NCI-H82 treated with DMSO at 0.1 percent for 48 hours (cell line): Measurements from ENCODE around the gene DPF3.

Experiments
- DNase-seq: peaks from one replicate; lab custom pipeline; 2025; ENCODE audit not compliant: unreplicated experiment; lab: John Stamatoyannopoulos, UW

The DPF3 gene

DNA sequence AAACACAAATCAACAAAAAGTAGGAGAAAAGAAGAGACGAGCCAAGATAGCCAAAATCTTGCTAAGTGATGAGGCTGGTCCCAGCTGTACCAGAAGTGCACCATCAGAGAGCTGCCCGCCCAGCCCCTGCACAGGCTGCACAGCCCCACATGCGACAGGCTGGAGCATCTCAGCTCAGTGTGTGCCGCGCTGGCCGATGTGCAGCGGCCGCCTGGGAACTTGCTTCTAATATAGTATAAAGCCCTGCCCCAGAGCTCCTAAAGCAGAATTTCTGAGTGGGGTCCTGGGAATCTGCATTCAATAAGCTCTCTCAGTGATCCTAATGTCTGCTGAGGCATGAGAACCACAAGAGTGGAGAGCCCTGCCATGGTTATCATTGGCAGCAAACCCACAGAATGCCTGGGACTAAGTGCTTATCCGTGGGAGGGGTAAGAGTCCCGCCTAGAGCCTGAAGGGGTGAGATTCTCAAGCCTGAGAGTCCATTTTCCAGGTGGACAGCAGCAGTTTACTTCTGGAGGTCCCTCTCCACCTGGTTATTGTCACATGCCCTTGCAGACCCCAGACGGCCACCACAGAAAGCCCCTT is 171.6 kb downstream of the DPF3 start:
- no peak for DNase-seq

DNA sequence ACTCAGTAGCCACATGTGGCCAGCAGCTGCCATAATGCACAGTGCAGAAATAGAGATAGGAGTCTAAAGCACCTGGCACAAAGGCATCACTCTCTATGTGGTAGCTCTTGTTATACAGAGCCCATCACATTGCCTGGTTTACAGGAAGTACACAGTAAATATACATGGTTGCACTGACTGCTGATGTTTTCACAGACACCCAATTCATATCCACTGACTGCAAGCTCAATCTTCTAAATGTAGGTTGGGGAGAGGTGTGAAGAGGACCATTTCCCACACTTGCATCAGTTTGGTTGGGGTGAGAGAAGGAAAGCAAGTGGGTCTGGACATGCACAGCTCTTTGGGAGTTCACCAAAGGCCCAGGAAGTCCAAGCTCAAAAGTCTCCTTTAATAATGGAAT is 172.8 kb downstream of the DPF3 start:
- DNase-seq: no peak

DNA sequence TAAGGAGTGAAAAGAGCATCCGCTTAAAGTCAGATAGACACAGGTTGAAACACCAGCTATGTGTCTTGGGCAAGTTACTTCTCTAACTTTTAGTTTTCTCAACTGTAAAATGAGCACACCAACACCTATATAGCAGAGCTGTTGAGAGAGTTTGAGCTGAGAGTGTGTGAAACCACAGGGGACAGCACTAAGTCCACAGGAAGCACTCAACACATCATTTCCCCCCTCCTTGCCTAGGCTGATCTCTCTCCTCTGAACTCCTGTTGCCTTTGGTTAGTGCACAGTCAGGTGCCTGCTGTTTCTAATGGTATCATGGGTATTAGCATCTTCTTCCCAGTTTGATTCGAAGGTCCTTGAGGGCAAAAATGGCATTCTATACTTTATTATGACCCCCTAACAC is 176.7 kb downstream of the DPF3 start:
- no peak for DNase-seq

DNA sequence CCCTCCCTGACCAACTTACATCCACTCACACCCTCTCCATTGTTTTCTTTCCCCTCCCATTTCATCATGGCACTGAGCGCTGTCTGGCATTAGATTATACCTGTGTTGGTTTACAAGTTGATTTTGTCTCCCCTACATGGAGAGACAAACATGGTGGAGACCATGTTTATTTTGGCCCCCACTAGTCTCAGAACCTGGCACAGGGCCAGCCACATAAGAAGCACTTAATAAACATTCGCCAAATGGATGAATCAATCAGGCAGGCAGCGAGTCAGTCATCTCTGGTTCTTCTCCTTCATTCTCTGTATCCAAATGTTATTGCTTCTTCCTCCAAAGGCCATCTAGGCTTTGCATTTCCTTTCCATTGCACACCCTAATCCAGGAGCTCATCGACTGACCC is 177.4 kb downstream of the DPF3 start:
- DNase-seq: no peak

DNA sequence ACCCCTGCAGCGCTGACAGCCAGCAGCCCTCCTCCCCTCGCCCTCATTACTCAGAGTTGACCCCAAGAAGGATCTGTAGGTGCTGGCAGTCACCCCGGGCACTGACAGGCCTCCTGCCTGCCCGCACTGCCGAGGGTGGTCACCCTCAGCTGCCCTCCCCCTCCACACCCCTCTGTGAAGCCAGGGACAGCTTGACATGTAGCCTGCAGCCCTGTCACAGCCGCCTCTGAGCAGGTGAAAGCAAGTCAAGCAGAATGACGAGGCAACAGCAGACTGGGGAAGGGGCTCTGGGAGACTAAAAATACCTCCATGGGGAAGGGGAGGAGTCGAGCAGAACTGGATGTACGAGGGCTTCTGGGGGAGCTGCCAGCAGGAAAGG is 178.1 kb downstream of the DPF3 start:
- DNase-seq: no peak

DNA sequence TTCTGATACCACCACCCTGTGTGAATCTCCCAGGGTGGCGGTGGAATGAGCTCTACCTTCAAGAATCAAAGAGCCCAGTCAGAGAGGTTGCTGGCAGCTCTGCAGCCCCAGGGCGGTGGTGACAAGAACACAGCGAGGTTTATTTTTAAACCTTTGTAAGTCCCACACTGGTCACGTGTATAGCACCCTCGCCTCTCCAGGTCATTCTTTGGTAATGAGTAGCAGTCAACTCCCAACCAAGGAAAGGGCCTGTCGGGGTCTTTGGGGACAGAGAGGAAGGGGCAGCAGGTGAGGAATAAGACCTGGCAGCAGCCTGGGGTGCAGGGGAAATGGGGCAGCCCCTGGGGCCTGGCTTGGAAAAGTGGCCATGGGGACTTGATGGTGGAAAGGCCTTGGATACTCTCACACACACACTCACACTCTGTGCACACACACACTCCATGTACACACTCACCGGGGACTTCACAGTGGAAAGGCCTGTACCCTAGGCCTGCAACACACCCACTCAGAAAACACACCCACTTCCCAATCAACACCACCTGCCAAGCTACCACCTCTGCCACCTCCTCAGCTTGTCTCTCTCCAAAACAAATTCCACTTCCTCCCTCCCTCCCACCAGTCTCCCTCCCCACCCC is 178.6 kb downstream of the DPF3 start:
- DNase-seq: no peak

DNA sequence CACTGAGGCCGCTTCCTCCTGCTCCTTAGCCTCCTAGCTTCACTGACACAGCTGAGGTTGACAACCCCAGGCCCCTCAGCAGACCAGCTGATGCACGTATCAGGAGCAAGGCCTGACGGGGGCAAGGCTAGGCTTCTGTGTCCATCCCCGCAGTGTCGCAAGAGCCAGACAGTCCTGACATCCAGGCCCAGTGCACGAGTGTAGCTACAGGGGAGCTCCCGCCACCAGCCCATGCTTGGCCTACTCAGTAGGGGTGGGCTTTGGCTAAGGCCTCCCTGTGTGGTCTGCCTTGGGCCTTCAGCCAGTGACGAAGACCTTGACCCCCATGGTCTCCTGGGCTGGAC is 179.1 kb downstream of the DPF3 start:
- DNase-seq: no peak

DNA sequence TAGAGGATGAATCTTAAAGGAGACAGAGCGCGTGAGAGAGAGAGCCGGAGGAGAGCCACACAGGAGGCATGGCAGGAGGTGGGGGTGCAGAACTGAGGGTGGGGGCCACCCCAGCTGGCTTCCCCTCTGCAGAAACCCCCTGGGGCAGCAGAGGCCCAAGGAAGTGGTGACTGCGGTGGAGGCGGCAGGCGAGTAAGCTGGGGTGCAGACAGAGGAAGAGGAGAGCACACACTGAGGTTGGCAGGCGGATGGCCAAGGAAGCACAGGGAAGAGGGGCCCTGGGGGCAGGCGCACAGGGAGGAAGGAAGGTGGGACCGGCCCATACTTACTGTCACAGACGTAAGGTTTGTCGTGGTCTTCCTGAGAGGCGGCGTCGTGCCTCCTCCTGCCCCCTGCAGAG is 179.8 kb downstream of the DPF3 start:
- no peak for DNase-seq

DNA sequence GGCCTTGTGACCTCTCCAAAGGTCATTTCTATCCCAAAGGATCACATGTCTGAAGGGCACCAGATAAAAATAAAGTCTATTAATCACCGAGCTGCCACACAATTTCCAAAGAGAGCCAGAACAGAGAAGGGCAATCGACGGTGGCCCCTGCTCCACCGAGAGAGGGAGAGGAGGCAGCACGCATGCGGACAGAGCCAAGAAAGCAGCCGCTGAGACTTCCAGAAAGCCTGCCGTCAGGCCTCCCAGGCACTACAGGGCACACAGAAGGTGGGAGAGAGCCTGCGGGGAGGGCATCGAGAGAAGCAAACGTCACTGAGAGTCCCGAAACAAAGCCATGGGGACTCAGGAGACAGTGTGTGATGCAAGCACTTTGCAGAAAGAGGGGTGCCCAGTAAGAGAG is 182.0 kb downstream of the DPF3 start:
- DNase-seq: no peak

DNA sequence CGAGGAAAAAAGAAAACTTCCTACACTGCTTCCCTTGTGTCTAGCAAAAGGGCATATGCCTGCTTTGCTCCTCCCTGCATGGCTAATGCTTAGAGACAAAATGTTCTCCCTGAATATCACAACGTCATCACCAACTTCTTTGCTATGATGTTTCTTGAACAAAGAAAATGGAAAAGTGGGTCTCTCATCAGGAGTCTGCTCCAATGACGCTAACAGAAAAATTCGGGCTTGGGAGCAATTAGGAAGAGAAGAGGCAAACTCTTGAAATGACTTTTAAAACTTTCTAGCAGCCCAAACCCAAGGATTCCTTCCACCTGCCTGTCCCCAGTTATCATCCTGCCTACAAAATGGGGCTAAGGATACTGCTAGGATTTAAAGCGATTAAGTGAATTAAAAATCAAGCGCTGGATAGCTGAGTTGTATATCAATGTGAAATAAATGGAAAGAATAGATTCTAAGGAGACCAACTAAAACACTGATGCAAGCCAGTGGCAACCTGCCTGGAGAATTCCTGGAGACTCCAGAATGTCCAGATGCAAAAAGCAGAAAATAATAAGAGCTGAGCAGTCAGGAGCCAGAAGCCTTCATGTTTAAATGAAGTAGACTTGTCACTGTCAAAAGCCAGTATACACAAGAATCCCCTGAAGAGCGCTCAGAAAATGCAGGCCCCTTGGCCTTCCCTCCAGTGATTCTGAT is 183.8 kb downstream of the DPF3 start:
- no peak for DNase-seq

DNA sequence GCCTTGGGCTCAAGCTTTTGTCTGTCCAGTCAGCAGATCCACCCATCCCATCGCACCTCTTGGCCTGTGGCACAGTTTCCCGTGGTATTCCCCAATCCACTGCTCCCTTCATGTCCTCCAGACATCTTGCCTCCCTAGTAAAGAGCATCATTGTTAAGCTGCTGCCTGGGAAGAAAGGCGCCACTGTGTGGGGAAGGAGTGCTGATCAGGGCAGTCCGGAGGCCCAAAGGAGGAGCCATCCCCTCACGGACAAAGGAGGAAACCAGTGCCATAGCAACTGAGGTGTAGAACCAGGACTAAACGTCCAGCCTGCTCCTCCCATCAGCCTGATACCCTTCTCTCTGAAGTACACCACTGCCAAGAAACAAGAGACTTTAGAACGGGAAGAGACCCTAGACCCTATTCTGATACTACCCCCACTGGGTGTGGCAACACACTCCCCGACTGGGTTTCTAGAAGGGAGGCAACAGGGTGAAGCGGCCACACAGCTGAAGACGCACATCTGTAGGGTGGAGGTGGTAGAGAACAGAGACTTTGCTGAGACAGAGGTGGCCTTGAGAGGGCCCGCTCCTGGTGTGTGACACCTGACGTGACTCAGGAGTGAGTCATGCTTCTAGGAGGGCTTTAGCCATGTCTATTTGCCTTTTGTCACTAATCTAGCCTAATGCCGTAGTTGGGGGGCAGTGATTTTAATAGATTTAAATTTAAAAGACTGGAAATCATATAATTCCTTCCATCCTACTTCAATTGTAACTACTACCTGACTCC is 185.0 kb downstream of the DPF3 start:
- no peak for DNase-seq

DNA sequence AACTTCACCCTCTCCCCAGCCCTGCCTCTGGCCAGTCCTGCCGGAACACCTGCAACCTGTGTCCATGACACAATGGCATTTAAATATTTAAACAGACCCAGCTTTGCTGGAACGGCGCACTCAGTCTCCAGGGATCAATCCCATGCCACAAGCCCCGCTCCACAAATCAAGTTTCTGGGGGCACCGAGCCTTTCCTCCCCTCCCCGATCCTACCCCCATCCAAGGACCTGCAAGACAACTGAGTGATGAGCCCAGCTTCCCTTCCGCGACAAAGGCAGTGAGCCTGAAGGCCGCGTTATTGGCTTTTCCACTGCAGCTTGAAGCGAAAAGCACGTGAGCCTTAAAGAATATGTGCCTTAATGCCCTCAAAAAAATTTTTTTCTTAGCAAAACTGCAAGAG is 185.7 kb downstream of the DPF3 start:
- no peak for DNase-seq

DNA sequence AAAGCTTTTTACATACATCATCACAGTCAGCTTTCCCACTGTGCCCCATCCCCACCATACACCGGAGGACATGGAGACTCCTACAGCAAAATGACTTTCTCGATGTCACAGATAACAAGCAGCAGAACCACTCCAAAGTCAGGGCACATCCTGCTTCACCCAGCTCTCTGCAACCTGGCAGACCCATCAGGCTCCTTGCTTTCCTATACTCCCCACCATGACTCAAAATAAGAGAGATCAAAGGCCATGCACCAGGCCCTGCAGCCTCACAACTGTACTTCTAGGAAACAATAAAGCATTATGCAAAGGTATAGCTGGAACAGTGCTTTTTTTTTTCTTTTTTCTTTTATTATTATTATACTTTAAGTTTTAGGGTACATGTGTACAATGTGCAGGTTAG is 187.4 kb downstream of the DPF3 start:
- DNase-seq: no peak

DNA sequence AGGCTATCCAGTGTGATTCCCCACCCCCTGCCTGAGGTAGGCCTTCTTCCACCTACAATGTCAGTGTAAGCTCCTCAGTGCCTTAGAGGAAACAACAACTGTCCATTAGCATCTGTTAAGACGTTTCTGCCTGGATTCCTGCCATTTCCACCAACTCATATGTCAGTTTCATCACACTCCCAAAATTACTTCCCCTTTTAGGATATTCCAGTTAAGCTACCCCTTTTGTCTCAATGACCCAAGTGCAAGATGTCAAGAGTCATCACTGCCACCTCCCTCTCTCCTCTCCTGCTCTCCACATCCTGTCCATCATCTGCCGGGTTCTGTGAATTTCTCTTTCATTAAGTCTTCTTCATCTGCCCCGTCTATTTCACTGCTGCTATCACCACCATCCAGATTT is 189.4 kb downstream of the DPF3 start:
- DNase-seq: no peak

DNA sequence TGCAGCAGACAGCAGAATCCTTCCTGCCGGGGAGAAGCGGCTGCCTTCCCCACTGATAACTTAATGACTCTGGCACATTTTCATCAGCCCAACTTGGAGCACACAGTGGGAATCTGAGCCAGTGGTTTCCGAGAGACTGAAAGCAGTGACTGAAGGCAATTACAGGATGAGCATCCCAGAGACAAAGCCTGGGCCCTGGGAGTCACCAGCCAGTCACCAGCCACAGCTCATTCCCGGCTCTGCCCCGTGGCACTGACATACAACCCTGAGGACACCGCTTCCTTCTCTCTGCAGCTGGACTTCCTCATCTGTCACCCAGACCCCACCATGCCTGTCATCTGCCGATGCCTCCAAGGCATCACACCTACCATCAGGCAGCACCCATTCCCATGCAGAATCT is 192.3 kb downstream of the DPF3 start:
- no peak for DNase-seq

DNA sequence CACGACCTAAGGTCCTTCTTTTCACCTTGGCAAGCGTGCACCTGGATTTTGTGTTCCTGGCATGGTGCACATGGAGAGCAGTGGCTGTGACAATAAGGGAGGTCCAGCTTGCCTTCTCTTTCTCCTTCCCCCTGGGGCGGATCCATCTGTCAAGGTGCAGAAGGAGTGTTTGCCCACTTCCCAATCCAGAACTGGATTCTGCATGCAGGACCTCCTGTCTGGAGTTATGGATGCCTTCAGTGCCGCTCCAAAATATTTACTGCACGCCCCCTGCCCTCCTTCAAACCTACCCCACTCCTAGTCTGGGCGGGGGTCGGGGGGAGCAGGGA is 192.7 kb downstream of the DPF3 start:
- no peak for DNase-seq

DNA sequence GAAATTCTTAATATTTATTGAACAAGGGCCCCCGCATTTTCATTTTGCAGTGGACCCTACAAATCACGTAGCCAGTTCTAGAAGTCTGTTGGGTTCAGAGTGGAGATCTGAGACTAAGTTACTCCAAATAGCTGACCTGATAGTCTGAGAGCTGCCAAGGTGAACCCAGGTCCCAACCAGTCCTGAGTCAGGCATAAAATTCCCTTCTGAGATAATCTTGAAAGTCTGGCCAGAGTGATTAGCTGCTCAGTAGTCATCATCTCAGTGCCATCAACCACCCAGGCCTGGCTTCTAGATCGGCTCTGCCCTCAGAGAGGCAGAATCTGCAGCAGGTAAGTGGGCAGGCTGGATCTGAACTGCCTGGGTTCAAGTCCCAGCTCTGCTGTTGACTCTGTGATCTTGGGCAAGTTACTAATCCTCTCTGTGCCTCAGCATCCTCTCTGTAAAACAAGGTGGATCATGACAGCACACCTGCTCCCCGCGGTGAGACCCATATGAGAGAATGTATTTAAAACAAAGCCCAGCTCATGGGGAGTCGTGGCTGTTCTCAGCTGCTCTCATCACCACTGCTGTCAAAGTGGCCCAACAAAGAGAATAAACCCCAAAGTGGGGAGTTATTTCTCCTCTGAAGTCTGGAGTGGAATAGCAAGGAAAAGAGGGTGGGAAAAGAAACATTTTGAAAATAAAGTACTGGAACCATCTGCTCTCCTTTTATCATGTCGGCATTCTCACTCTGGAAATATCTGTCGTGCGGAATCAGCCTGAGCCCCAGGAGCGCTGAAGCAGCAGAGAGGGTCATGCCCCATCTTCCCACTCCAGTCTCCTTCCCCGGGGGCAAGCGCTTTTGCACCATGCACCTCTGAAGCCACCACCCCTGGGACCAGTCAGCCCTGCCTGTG is 193.3 kb downstream of the DPF3 start:
- DNase-seq: no peak

DNA sequence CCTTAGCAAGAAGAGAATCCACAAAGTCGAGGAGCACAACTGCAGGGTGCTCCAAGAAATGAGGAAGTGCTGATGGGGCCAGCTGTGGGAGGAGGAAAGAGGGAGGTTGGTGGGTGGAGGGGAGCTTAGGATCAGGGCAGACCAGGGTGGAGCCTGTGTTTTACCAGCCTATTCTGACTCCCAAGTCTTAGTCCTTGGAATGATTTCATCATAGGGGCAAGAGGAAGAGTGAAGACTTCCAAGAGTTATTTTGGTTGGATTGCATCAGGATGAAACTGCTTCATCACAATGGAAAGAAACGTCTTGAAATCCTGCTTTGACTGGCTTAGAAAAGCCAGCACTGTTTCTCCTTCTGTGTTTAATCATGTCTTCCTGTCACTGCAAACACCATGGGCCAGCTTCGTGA is 194.0 kb downstream of the DPF3 start:
- no peak for DNase-seq

DNA sequence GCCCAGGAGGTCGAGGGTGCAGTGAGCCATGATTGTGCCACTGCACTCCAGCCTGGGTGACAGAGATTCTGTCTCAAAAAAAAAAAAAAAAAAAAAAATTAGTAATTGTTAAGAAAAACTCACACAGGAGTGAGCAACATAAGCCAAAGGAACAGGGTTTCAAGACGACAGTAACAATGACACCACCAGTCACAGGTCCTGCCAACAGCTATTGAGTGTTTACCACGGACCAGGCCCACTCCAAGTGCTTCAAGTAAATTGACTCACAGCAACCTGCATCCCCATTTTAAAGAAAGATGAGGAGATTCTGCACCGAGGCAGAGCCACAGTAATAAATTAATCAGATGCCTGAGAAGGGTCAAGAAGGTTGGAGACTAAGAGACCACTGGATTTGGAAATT is 194.5 kb downstream of the DPF3 start:
- no peak for DNase-seq

DNA sequence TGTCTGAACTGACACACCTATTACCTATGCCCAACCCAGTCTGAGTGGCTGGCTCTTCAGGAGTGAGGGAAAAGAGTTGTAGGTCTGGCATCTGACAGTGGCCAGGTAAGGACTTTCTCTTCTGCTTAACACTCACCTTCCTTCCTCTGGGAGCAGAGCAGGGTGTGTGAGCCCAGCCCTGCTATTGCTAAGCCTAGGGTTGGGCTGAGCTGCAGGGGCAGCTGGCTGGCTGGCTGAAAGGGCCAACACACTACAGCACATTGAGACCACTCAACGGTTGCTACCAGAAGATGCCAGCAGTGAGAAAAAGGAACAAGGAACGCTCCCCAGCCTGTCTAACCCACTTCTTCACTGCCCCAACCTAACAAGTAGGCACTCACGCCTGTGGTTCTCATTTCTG is 201.2 kb downstream of the DPF3 start:
- no peak for DNase-seq

DNA sequence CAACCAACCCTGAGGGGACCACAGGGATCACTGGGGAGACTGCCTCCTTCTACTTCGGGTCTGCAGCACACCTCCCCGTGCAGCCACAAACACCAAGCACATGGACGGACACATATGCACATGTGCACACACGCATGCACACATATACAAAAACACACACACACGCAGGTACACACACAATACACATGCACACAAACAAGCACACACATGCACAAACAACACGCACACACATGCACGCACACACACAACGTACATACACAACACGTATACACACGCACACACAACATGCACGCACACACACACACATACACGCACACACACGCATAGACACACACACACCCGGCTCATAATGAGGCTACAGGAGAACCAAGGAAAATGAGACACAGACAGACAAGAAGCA is 203.6 kb downstream of the DPF3 start:
- no peak for DNase-seq
